ELF-1 (cell line): Measurements from ENCODE around the gene SHMT1.

ENCODE experiments used
- DNase-seq: peaks from one replicate; pipeline ENCODE4 v3.0.0-alpha.2; 2016; ENCODE audit warnings: low read depth, low spot score

The SHMT1 gene

DNA sequence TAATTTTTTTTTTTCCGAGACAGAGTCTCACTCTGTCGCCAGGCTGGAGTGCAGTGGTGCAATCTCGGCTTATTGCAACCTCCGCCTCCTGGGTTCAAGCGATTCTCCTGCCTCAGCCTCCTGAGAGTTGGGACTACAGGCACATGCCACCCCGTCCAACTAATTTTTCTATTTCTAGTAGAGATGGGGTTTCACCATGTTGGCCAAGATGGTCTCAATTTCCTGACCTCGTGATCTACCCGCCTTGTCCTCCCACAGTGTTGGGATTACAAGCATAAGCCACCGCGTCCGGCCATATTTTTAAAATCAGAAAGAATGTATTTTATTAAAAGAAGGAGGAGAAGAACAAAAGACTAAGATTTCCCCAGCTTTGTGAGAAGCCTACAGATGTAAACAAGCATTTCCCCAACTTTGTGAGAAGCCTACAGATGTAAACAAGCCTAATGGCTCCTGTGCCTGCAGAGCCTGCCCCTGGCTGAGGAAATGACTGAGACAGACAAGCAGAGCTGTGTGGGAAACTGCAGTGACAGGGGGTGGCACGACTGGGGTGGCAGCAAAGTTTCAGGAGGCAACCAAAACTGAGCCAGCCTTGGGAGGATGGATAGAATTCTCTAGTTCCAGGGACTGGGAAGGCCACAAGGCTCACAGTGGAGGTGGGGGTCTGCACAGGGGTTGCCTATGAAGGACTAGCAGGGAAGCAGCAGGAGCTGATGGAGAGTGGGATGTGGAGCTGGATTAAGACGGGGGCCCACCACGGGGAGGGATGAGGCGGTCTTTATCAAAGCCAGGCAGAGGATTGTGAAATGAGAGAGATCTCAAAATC is 71.4 kb downstream of the SHMT1 start:
- no peak for DNase-seq

DNA sequence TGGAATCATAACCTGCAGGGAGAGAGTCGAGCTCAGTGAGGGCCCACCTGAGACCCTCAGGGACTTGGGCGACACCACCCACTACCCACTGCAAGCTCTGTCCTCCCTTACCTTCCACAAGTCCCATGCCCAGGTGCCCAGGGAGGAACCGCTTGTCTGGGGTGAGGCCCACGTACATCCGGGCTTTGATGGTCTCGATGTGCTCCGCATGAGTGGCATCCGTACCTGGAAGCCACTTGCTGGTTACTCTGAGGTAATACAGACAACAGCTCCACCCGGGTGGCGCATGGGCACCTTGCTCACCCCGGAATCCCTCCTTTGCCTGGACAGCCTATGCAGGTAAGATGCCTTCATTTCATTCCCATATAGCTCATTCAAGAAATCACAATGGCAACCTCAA is 78.1 kb downstream of the SHMT1 start:
- DNase-seq: no peak

- no peak for DNase-seq
Measured at GRCh38 chr17:18281788-18282187, 81.6 kb downstream of the SHMT1 start.

DNA sequence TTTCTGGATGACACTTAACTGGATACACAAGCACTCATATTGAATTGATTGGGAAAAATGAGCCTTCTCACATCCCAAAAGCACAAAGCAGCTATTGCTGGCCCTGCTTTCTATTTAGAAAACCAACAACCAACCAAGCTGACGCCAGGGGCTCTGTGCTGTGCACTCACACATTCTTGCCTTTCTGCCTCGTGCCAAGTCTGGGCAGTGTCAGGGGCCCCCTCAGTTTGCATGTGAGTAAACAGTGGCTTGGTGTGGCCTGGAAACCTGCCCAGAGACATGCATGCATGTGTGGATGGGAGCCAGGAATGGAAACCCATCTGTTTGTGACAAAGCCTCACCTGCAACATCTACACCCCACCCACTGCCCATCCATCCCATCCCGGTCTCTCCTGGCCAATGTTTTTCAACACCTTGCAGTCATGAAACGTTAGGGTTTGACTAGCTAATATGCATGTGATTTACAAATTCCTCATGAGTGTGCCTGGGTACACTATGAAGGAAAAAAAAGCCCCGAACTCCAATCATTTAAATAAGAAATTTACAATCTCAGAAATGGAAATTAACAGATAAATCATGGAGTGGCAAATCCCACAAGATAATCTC is 82.5 kb downstream of the SHMT1 start:
- no peak for DNase-seq

DNA sequence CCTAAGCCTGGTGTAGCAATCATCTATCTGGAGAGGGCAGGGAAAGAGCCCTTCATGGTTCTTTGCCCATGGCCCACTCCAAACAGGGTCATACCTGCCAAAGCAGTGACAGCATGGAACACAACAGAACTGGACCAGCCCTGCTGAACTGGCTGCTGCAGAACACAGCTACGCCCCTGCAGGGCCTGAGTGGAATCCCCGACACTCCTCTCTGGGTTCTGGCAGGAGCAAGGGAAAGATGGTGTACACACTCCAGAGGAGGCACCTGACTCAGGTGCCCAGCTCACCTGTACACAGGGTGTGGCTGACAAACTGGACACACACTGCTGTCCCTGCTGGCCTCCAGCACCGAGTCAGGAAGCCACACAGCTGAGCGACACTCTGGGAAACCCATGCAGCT is 83.1 kb downstream of the SHMT1 start:
- DNase-seq: no peak

DNA sequence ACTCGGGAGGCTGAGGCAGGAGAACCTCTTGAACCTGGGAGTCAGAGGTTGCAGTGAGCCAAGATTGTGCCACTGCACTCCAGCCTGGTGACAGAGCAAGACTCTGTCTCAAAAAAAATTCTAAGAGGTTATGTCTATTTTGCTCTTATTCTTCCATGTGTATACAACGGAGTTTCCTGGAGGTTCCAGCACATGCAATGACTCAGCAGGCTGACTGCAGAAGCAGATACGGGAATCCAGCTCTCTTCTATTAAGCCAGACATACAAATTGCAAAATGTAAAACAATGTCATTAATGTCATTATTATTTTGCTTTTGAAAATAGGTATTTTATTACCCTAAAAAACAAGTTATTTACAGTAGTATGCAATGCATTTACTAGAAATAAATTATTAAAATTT is 84.5 kb downstream of the SHMT1 start:
- no peak for DNase-seq
